ENCODE measurements around the gene CD2AP. TPM values are rescaled to one million over a fixed set of nuclear protein-coding genes. Genes with fewer than 3 reads are reported as not detected.

Gene CD2AP
- total and polyA plus RNA-seq, 4 donors: 5.7 to 22.4 (median 11.5) TPM

- no peak overlapping the region for H3K27ac ChIP-seq (ENCODE audit: low read depth in 1 of 2, low read length in 2 of 2)
- H3K36me3 ChIP-seq (ENCODE audit: control insufficient read depth in 4 of 4, insufficient read depth in 3 of 4, low read depth in 1 of 4, low read length in 3 of 4): peaks cover 0 to 12% (median 0%) of the 10 kb centered on the region in 4 donors
- no peak for DNase-seq (ENCODE audit: low spot score)
- H3K9me3 ChIP-seq (ENCODE audit: control insufficient read depth in 4 of 4, low read length in 3 of 4): peaks cover 0 to 13% (median 2%) of the 10 kb centered on the region in 4 donors
- no peaks in the 10 kb centered on the region for H3K27me3 ChIP-seq (ENCODE audit: control insufficient read depth in 4 of 4, insufficient read depth in 4 of 4, low read length in 3 of 4)
- no peak overlapping the region for H3K4me3 ChIP-seq (ENCODE audit: low read depth in 1 of 3, low read length in 3 of 3)
- H3K4me1 ChIP-seq (ENCODE audit: control insufficient read depth in 4 of 4, insufficient read depth in 4 of 4, low read length in 3 of 4): peaks cover 0 to 3% (median under 1%) of the 10 kb centered on the region in 4 donors
- H3K9ac ChIP-seq (ENCODE audit: low read depth in 1 of 2, low read length in 2 of 2): no peak overlapping the region
- TF ChIP-seq TAF1 (conservative IDR thresholded peaks at IDR 0.05) (no peak), GABPA (IDR thresholded peaks at IDR 0.05 in 1 of 2, conservative IDR thresholded peaks at IDR 0.05 in 1 of 2) (no peak)
Observed at GRCh38 chr6:47512872-47513271, 35.3 kb downstream of the CD2AP start.

- no peaks in the 10 kb centered on the region for H3K36me3 ChIP-seq (ENCODE audit: control insufficient read depth in 4 of 4, insufficient read depth in 3 of 4, low read depth in 1 of 4, low read length in 3 of 4)
- no peak overlapping the region for H3K27ac ChIP-seq (ENCODE audit: low read depth in 1 of 2, low read length in 2 of 2)
Observed at GRCh38 chr6:47519279-47519678, 41.7 kb downstream of the CD2AP start.

GRCh38 chr6:47520282-47520681 is 42.7 kb downstream of the CD2AP start:
- 65% methylated on average over 6 of the region's 6 CpGs for WGBS
- DNase-seq (ENCODE audit: low spot score): no peak

More at GRCh38 chr6:47519279-47519678, 41.7 kb downstream of the CD2AP start:
- Histone ChIP-seq H3K4me3 (ENCODE audit: low read depth in 1 of 3, low read length in 3 of 3) (no peak overlapping the region), H3K9me3 (ENCODE audit: control insufficient read depth in 4 of 4, low read length in 3 of 4) (no peaks in the 10 kb centered on the region), H3K4me1 (ENCODE audit: control insufficient read depth in 4 of 4, insufficient read depth in 4 of 4, low read length in 3 of 4) (peaks cover 0 to 4% (median under 1%) of the 10 kb centered on the region in 4 donors), H3K27me3 (ENCODE audit: control insufficient read depth in 4 of 4, insufficient read depth in 4 of 4, low read length in 3 of 4) (no peaks in the 10 kb centered on the region), H3K9ac (ENCODE audit: low read depth in 1 of 2, low read length in 2 of 2) (no peak overlapping the region)
- DNase-seq (ENCODE audit: low spot score): no peak
- TF ChIP-seq HNF4A (conservative IDR thresholded peaks at IDR 0.05) (peak in 1 of 2 donors; percentile 50), FOXA2 (IDR thresholded peaks at IDR 0.05) (no peak), NR2F2 (IDR thresholded peaks at IDR 0.05) (no peak), MAX (IDR thresholded peaks at IDR 0.05) (no peak)
- WGBS: 33% methylated on average over 2 of the region's 2 CpGs

More at GRCh38 chr6:47520282-47520681, 42.7 kb downstream of the CD2AP start:
- no peak overlapping the region for H3K27ac ChIP-seq (ENCODE audit: low read depth in 1 of 2, low read length in 2 of 2)
- peaks cover 0 to 4% (median under 1%) of the 10 kb centered on the region in 4 donors for H3K4me1 ChIP-seq (ENCODE audit: control insufficient read depth in 4 of 4, insufficient read depth in 4 of 4, low read length in 3 of 4)
- TF ChIP-seq EGR1 (IDR thresholded peaks at IDR 0.05; ENCODE audit: low read depth in 2 of 2) (no peak), YY1 (IDR thresholded peaks at IDR 0.05) (no peak), HNF4G (IDR thresholded peaks at IDR 0.05) (no peak), NR2F2 (IDR thresholded peaks at IDR 0.05) (no peak), RAD21 (IDR thresholded peaks at IDR 0.05) (no peak), HNF4A (conservative IDR thresholded peaks at IDR 0.05) (peak in 1 of 2 donors; percentile 9), RXRA (IDR thresholded peaks at IDR 0.05) (no peak), REST (IDR thresholded peaks at IDR 0.05) (no peak)
- no peaks in the 10 kb centered on the region for H3K9me3 ChIP-seq (ENCODE audit: control insufficient read depth in 4 of 4, low read length in 3 of 4)
- no peaks in the 10 kb centered on the region for H3K27me3 ChIP-seq (ENCODE audit: control insufficient read depth in 4 of 4, insufficient read depth in 4 of 4, low read length in 3 of 4)
- no peak overlapping the region for H3K4me3 ChIP-seq (ENCODE audit: low read depth in 1 of 3, low read length in 3 of 3)
- H3K9ac ChIP-seq (ENCODE audit: low read depth in 1 of 2, low read length in 2 of 2): no peak overlapping the region
- H3K36me3 ChIP-seq (ENCODE audit: control insufficient read depth in 4 of 4, insufficient read depth in 3 of 4, low read depth in 1 of 4, low read length in 3 of 4): no peaks in the 10 kb centered on the region

All from liver (tissue), 9 donors.